GM23338 (cell line): ENCODE measurements around the gene VSIR.

Source experiments
- CREB1 ChIP-seq: fragments of 250-450 bp; sonication (Bioruptor Pico); IDR thresholded peaks from 2 replicates; pipeline ENCODE4 v1.5.0; 2020; ENCODE audit warnings: low read depth, mild to moderate bottlenecking, moderate library complexity
- EZH2 ChIP-seq: fragments of 200-600 bp; sonication (generic); IDR thresholded peaks from one replicate; pipeline ENCODE4 v1.8.0; 2017; ENCODE audit warnings: antibody characterized with exemption, mild to moderate bottlenecking, low read depth; ENCODE audit not compliant: unreplicated experiment
- EZH2phosphoT487 ChIP-seq: fragments of 200-600 bp; sonication (generic); IDR thresholded peaks from one replicate; pipeline ENCODE4 v1.8.1; 2018; ENCODE audit warnings: antibody characterized with exemption; ENCODE audit not compliant: unreplicated experiment
- JUNB ChIP-seq: IDR thresholded peaks from one replicate; pipeline ENCODE4 v1.6.1; 2016; ENCODE audit warnings: antibody characterized with exemption; ENCODE audit not compliant: unreplicated experiment
- NANOG ChIP-seq: IDR thresholded peaks from 2 replicates; pipeline ENCODE4 v1.6.1; 2016; ENCODE audit warnings: antibody characterized with exemption, borderline replicate concordance
- POLR2AphosphoS5 ChIP-seq: IDR thresholded peaks from 2 replicates; pipeline ENCODE4 v1.6.1; 2016; ENCODE audit warnings: antibody characterized with exemption, low read depth
- ZNF331 ChIP-seq: fragments of 250-450 bp; sonication (Bioruptor Pico); IDR thresholded peaks from 2 replicates; pipeline ENCODE4 v1.5.0; 2020; ENCODE audit warnings: low read depth, mild to moderate bottlenecking, moderate library complexity
- TF ChIP-seq, protein P1 (sequence below): IDR thresholded peaks from 2 replicates; pipeline ENCODE4 v1.6.1; 2016; ENCODE audit warnings: antibody characterized with exemption
- TF ChIP-seq, protein P2 (sequence below), 2 experiments: fragments of 200-600 bp in 1 of 2; sonication (generic) in 1 of 2; conservative IDR thresholded peaks; 2 replicates each; pipeline versions ENCODE4 v1.5.1 to v1.6.1; 2016 to 2017; ENCODE audit warnings: antibody characterized with exemption in 2 of 2, low read depth in 2 of 2, mild to moderate bottlenecking in 2 of 2, moderate library complexity in 1 of 2
- TF ChIP-seq, protein P3 (sequence below): IDR thresholded peaks from one replicate; pipeline ENCODE4 v1.6.1; 2018; ENCODE audit warnings: antibody characterized with exemption; ENCODE audit not compliant: unreplicated experiment

DNA sequence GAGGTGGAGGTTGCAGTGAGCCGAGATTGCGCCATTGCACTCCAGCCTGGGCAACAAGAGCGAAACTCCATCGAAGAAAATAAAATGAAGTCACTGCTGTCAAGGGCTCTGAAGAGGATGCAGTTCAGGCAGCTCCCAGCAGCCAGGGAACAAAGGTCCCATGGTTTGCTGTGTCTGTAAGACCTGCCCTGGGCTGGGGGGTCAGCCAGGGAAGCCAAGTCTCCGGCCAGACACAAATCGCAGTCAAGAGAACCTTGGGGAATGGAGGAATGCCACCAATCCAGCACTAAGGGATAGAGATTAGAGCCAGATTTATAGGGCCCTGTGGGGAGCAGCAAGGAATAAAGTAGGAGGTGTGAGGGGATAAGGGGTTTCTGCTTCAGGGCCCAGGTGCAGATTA is 28.9 kb upstream of the VSIR start:
- TF ChIP-seq, protein P1, sequence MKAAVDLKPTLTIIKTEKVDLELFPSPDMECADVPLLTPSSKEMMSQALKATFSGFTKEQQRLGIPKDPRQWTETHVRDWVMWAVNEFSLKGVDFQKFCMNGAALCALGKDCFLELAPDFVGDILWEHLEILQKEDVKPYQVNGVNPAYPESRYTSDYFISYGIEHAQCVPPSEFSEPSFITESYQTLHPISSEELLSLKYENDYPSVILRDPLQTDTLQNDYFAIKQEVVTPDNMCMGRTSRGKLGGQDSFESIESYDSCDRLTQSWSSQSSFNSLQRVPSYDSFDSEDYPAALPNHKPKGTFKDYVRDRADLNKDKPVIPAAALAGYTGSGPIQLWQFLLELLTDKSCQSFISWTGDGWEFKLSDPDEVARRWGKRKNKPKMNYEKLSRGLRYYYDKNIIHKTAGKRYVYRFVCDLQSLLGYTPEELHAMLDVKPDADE, result no peak
- TF ChIP-seq EZH2phosphoT487, result no peak
- TF ChIP-seq, protein P2, sequence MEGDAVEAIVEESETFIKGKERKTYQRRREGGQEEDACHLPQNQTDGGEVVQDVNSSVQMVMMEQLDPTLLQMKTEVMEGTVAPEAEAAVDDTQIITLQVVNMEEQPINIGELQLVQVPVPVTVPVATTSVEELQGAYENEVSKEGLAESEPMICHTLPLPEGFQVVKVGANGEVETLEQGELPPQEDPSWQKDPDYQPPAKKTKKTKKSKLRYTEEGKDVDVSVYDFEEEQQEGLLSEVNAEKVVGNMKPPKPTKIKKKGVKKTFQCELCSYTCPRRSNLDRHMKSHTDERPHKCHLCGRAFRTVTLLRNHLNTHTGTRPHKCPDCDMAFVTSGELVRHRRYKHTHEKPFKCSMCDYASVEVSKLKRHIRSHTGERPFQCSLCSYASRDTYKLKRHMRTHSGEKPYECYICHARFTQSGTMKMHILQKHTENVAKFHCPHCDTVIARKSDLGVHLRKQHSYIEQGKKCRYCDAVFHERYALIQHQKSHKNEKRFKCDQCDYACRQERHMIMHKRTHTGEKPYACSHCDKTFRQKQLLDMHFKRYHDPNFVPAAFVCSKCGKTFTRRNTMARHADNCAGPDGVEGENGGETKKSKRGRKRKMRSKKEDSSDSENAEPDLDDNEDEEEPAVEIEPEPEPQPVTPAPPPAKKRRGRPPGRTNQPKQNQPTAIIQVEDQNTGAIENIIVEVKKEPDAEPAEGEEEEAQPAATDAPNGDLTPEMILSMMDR (conservative IDR thresholded peaks at IDR 0.05; ENCODE audit: low read depth in 2 of 2), result no peak
- no peak for TF ChIP-seq ZNF331 (CRISPR knock-in tag)
- TF ChIP-seq, protein P3, sequence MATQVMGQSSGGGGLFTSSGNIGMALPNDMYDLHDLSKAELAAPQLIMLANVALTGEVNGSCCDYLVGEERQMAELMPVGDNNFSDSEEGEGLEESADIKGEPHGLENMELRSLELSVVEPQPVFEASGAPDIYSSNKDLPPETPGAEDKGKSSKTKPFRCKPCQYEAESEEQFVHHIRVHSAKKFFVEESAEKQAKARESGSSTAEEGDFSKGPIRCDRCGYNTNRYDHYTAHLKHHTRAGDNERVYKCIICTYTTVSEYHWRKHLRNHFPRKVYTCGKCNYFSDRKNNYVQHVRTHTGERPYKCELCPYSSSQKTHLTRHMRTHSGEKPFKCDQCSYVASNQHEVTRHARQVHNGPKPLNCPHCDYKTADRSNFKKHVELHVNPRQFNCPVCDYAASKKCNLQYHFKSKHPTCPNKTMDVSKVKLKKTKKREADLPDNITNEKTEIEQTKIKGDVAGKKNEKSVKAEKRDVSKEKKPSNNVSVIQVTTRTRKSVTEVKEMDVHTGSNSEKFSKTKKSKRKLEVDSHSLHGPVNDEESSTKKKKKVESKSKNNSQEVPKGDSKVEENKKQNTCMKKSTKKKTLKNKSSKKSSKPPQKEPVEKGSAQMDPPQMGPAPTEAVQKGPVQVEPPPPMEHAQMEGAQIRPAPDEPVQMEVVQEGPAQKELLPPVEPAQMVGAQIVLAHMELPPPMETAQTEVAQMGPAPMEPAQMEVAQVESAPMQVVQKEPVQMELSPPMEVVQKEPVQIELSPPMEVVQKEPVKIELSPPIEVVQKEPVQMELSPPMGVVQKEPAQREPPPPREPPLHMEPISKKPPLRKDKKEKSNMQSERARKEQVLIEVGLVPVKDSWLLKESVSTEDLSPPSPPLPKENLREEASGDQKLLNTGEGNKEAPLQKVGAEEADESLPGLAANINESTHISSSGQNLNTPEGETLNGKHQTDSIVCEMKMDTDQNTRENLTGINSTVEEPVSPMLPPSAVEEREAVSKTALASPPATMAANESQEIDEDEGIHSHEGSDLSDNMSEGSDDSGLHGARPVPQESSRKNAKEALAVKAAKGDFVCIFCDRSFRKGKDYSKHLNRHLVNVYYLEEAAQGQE, result no peak
- no peak for TF ChIP-seq POLR2AphosphoS5
- TF ChIP-seq NANOG, result no peak
- no peak for TF ChIP-seq EZH2
- TF ChIP-seq CREB1 (CRISPR knock-in tag), result no peak
- TF ChIP-seq JUNB, result no peak
